ENCODE measurements around the gene COBLL1.

COBLL1 gene

DNA sequence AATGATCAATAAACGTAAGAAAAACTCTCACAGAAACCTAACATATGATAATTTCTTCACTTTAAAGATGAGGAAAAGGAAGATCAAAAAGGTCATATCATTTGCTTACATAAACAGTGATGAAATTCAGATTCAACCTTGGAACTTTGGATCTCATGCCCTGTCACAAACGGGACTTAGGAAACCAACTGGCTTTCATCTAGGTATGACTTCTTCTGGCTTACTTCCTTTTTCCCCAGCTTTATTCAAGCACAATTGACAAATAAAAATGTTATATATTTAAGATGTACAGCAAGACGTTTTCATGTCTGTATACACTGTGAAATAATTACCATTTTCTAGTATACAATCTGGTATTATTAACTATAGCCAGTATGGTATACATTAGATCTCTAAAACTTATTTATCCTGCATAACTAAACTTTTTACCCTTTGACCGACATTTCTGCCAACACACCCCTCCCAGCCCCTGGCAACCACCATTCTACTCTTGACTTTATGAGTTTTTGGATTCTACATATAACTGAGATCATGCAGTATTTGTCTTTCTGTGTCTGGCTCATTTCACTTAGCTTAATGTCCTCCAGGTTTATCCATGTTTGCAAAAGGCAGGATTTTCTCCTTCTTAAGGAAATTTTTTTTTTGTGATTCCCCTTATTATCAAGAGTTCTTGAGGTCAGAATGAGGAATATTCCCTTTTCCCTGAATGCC is 46.0 kb upstream of the COBLL1 start:
- Histone ChIP-seq H3K9ac (ENCODE audit: low read depth, low read length) (no peak overlapping the region), H3K4me2 (ENCODE audit: insufficient read depth, low read length) (no peak overlapping the region), H3K4me3 (ENCODE audit: low read depth in 1 of 2, low read length in 2 of 2) (no peak overlapping the region), H3K9me3 (ENCODE audit: insufficient read depth, low read length, severe bottlenecking) (no peaks in the 10 kb centered on the region), H3K27me3 (ENCODE audit: insufficient read depth, low read length, poor library complexity) (no peaks in the 10 kb centered on the region), H3K36me3 (ENCODE audit: insufficient read depth, low read length) (no peaks in the 10 kb centered on the region), H3K27ac (ENCODE audit: low read length) (no peak overlapping the region), H3K4me1 (ENCODE audit: insufficient read depth, low read length) (peaks cover 9% of the 10 kb centered on the region), H3K79me2 (ENCODE audit: insufficient read depth, low read length) (no peaks in the 10 kb centered on the region), H2AFZ (ENCODE audit: low read depth, low read length) (no peak overlapping the region), H4K20me1 (ENCODE audit: insufficient read depth, low read length) (no peaks in the 10 kb centered on the region)
- no peak for TF ChIP-seq EZH2 (IDR thresholded peaks at IDR 0.05; ENCODE audit: borderline replicate concordance, low read depth, low read length, severe bottlenecking)
- no peak for TF ChIP-seq CTCF (IDR thresholded peaks at IDR 0.05; ENCODE audit: borderline replicate concordance, extremely low read depth, low read length, poor library complexity, severe bottlenecking)
- DNase-seq (no peak), ATAC-seq (ENCODE audit: insufficient read depth, low read depth) (no peak)

DNA sequence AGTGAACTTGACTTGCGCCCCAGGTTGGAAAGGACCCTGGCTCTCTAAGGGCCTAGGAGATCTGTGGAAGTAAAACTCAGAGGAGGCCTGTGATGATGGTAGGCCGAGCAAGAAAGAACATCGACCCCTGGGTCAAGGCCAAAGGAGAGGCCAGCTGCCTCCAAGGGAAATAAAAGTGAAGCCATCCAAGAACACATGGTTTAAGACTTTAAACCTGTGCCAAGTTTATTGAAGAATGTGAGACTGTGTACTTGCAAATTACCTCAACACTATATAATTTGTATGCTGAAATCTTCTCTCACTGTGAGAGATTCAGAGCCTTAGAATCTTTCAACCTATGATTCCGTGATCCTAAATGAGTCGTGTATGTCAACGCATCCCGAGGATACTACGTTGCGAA is 40.7 kb upstream of the COBLL1 start:
- Histone ChIP-seq H3K36me3 (ENCODE audit: insufficient read depth, low read length) (no peaks in the 10 kb centered on the region), H3K9me3 (ENCODE audit: insufficient read depth, low read length, severe bottlenecking) (no peaks in the 10 kb centered on the region), H3K9ac (ENCODE audit: low read depth, low read length) (no peak overlapping the region), H3K4me2 (ENCODE audit: insufficient read depth, low read length) (no peak overlapping the region), H3K27me3 (ENCODE audit: insufficient read depth, low read length, poor library complexity) (no peaks in the 10 kb centered on the region), H4K20me1 (ENCODE audit: insufficient read depth, low read length) (no peaks in the 10 kb centered on the region), H3K27ac (ENCODE audit: low read length) (no peak overlapping the region), H3K79me2 (ENCODE audit: insufficient read depth, low read length) (no peaks in the 10 kb centered on the region), H3K4me1 (ENCODE audit: insufficient read depth, low read length) (no peaks in the 10 kb centered on the region), H3K4me3 (ENCODE audit: low read depth in 1 of 2, low read length in 2 of 2) (no peak overlapping the region), H2AFZ (ENCODE audit: low read depth, low read length) (no peak overlapping the region)
- no peak for DNase-seq
- no peak for ATAC-seq (ENCODE audit: insufficient read depth, low read depth)
- no peak for TF ChIP-seq EZH2 (IDR thresholded peaks at IDR 0.05; ENCODE audit: borderline replicate concordance, low read depth, low read length, severe bottlenecking)
- TF ChIP-seq CTCF (IDR thresholded peaks at IDR 0.05; ENCODE audit: borderline replicate concordance, extremely low read depth, low read length, poor library complexity, severe bottlenecking) = no peak

- no peak overlapping the region for H3K4me2 ChIP-seq (ENCODE audit: insufficient read depth, low read length)
- H3K27me3 ChIP-seq (ENCODE audit: insufficient read depth, low read length, poor library complexity) = no peaks in the 10 kb centered on the region
- no peak overlapping the region for H3K4me3 ChIP-seq (ENCODE audit: low read depth in 1 of 2, low read length in 2 of 2)
- no peaks in the 10 kb centered on the region for H4K20me1 ChIP-seq (ENCODE audit: insufficient read depth, low read length)
- no peak overlapping the region for H3K9ac ChIP-seq (ENCODE audit: low read depth, low read length)
- H3K4me1 ChIP-seq (ENCODE audit: insufficient read depth, low read length) = no peaks in the 10 kb centered on the region
- DNase-seq (no peak), ATAC-seq (ENCODE audit: insufficient read depth, low read depth) (no peak)
- H3K36me3 ChIP-seq (ENCODE audit: insufficient read depth, low read length) = no peaks in the 10 kb centered on the region
- H3K9me3 ChIP-seq (ENCODE audit: insufficient read depth, low read length, severe bottlenecking) = no peaks in the 10 kb centered on the region
- no peak overlapping the region for H2AFZ ChIP-seq (ENCODE audit: low read depth, low read length)
- no peak overlapping the region for H3K27ac ChIP-seq (ENCODE audit: low read length)
- TF ChIP-seq EZH2 (IDR thresholded peaks at IDR 0.05; ENCODE audit: borderline replicate concordance, low read depth, low read length, severe bottlenecking) (no peak), CTCF (IDR thresholded peaks at IDR 0.05; ENCODE audit: borderline replicate concordance, extremely low read depth, low read length, poor library complexity, severe bottlenecking) (no peak)
- H3K79me2 ChIP-seq (ENCODE audit: insufficient read depth, low read length) = no peaks in the 10 kb centered on the region
These were observed 39.9 kb upstream of the COBLL1 start for GRCh38 chr2:164881524-164881923.

All from DND-41 (cell line).